Neural progenitor cell (in vitro differentiated cells): Measurements from ENCODE around the gene GATAD2B. TPM values are rescaled to one million over a fixed set of nuclear protein-coding genes. Genes with fewer than 3 reads are reported as not detected.

ENCODE experiments used
- DNase-seq: peaks from one replicate; pipeline ENCODE4 v3.0.0-alpha.2; 2016; ENCODE audit warnings: low spot score
- H2AFZ ChIP-seq: fragments of 200-600 bp; sonication (generic); replicated peaks from 2 replicates; pipeline ENCODE4 v1.6.1; 2016; ENCODE audit warnings: antibody characterized with exemption
- H3F3A ChIP-seq: fragments of 200-600 bp; sonication (generic); 2 replicates; pipeline ENCODE4 v1.6.1; 2016; ENCODE audit warnings: antibody characterized with exemption, low read depth
- H3K27ac ChIP-seq: fragments of 200-600 bp; sonication (generic); 2 replicates; pipeline ENCODE4 v1.5.1; 2016; ENCODE audit warnings: mild to moderate bottlenecking
- H3K27me3 ChIP-seq: fragments of 200-600 bp; sonication (generic); 2 replicates; pipeline ENCODE4 v1.6.1; 2016; ENCODE audit warnings: mild to moderate bottlenecking, moderate library complexity
- H3K36me3 ChIP-seq: fragments of 200-600 bp; sonication (generic); 2 replicates; pipeline ENCODE4 v1.5.1; 2016
- H3K4me1 ChIP-seq: fragments of 200-600 bp; sonication (generic); 2 replicates; pipeline ENCODE4 v1.6.1; 2016; ENCODE audit warnings: mixed run types
- H3K4me2 ChIP-seq: fragments of 200-600 bp; sonication (generic); 2 replicates; pipeline ENCODE4 v1.6.1; 2016
- H3K4me3 ChIP-seq: fragments of 200-600 bp; sonication (generic); 2 replicates; pipeline ENCODE4 v1.5.1; 2016
- H3K79me2 ChIP-seq: fragments of 200-600 bp; sonication (generic); 2 replicates; pipeline ENCODE4 v1.6.1; 2016; ENCODE audit warnings: low read depth
- H3K9ac ChIP-seq: fragments of 200-600 bp; sonication (generic); 2 replicates; pipeline ENCODE4 v1.6.1; 2016
- H3K9me3 ChIP-seq: fragments of 200-600 bp; sonication (generic); 2 replicates; pipeline ENCODE4 v1.5.1; 2016; ENCODE audit warnings: low read depth
- H4K20me1 ChIP-seq: fragments of 200-600 bp; sonication (generic); 2 replicates; pipeline ENCODE4 v1.6.1; 2016; ENCODE audit warnings: low read depth
- H3K27ac Mint-ChIP-seq: 3 replicates; pipeline ENCODE4 v1.8.0; 2021; ENCODE audit warnings: mixed read lengths
- H3K27me3 Mint-ChIP-seq: 2 replicates; pipeline ENCODE4 v1.8.0; 2022; ENCODE audit warnings: low read depth, mild to moderate bottlenecking, inconsistent platforms, moderate library complexity, mixed read lengths; ENCODE audit not compliant: insufficient read depth
- H3K36me3 Mint-ChIP-seq: 3 replicates; pipeline ENCODE4 v1.8.0; 2021; ENCODE audit warnings: mixed read lengths
- H3K4me1 Mint-ChIP-seq: 3 replicates; pipeline ENCODE4 v1.8.0; 2021; ENCODE audit warnings: mixed read lengths
- H3K4me3 Mint-ChIP-seq: 3 replicates; pipeline ENCODE4 v1.8.0; 2021; ENCODE audit warnings: mild to moderate bottlenecking, moderate library complexity, mixed read lengths
- H3K9me3 Mint-ChIP-seq: 3 replicates; pipeline ENCODE4 v1.8.0; 2020; ENCODE audit warnings: mixed read lengths
- EZH2 ChIP-seq: fragments of 200-600 bp; sonication (generic); IDR thresholded peaks from 2 replicates; pipeline ENCODE4 v1.6.1; 2017; ENCODE audit warnings: antibody characterized with exemption, mild to moderate bottlenecking, moderate library complexity
- EZH2phosphoT487 ChIP-seq: fragments of 200-600 bp; sonication (generic); IDR thresholded peaks from 2 replicates; pipeline ENCODE4 v1.6.1; 2017; ENCODE audit warnings: antibody characterized with exemption
- total RNA-seq: library from RNA; depleted of rRNA; stranded (reverse); fragments of >200 nt; gene quantifications from 2 replicates; pipeline ENCODE4 v1.2.3, GENCODE V29; 2015; ENCODE audit warnings: low replicate concordance
- TF ChIP-seq, protein P1 (sequence below): fragments of 200-600 bp; sonication (generic); IDR thresholded peaks from 2 replicates; pipeline ENCODE4 v1.5.1; 2017; ENCODE audit warnings: antibody characterized with exemption, mild to moderate bottlenecking

GATAD2B gene
- total RNA-seq, 1 donor from 2014 or later: 14.8 TPM

DNA sequence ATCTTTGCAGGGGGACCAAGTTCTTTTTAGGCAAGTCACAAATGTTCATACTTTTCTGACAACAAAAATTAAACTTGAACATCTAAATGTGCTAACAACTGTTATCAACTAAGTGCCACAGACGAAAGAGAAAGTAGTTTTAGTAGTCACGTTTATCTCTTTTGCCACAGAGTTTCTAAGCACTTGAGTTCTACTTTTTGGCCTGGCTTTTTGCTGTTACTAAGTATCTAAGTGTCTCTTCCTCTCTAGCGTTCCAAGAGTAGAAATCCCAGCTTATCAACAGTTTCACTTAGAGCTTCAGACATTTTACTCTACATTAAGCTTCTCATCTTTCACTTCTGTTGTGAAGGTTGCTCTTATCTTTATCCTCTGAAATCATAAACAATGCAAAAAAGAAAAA lies 34.2 kb downstream of the GATAD2B start:
- Histone ChIP-seq H3K4me1 (peaks cover under 1% of the 10 kb centered on the region), H3K27ac (no peak overlapping the region), H3K9me3 (no peaks in the 10 kb centered on the region), H3F3A (peaks cover 8% of the 10 kb centered on the region), H3K9ac (no peak overlapping the region), H3K4me3 (no peak overlapping the region), H3K79me2 (peaks cover 99% of the 10 kb centered on the region), H4K20me1 (peaks cover 70% of the 10 kb centered on the region), H3K36me3 (no peaks in the 10 kb centered on the region), H2AFZ (no peak overlapping the region), H3K27me3 (no peaks in the 10 kb centered on the region), H3K4me2 (no peak overlapping the region)
- no peaks in the 10 kb centered on the region for H3K27me3 Mint-ChIP-seq
- DNase-seq: no peak
- H3K4me3 Mint-ChIP-seq: no peak overlapping the region
- no peaks in the 10 kb centered on the region for H3K9me3 Mint-ChIP-seq
- TF ChIP-seq EZH2 (no peak), EZH2phosphoT487 (no peak)
- TF ChIP-seq, protein P1, sequence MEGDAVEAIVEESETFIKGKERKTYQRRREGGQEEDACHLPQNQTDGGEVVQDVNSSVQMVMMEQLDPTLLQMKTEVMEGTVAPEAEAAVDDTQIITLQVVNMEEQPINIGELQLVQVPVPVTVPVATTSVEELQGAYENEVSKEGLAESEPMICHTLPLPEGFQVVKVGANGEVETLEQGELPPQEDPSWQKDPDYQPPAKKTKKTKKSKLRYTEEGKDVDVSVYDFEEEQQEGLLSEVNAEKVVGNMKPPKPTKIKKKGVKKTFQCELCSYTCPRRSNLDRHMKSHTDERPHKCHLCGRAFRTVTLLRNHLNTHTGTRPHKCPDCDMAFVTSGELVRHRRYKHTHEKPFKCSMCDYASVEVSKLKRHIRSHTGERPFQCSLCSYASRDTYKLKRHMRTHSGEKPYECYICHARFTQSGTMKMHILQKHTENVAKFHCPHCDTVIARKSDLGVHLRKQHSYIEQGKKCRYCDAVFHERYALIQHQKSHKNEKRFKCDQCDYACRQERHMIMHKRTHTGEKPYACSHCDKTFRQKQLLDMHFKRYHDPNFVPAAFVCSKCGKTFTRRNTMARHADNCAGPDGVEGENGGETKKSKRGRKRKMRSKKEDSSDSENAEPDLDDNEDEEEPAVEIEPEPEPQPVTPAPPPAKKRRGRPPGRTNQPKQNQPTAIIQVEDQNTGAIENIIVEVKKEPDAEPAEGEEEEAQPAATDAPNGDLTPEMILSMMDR: no peak
- H3K27ac Mint-ChIP-seq: no peak overlapping the region
- H3K4me1 Mint-ChIP-seq: no peaks in the 10 kb centered on the region
- H3K36me3 Mint-ChIP-seq: peaks cover 27% of the 10 kb centered on the region

DNA sequence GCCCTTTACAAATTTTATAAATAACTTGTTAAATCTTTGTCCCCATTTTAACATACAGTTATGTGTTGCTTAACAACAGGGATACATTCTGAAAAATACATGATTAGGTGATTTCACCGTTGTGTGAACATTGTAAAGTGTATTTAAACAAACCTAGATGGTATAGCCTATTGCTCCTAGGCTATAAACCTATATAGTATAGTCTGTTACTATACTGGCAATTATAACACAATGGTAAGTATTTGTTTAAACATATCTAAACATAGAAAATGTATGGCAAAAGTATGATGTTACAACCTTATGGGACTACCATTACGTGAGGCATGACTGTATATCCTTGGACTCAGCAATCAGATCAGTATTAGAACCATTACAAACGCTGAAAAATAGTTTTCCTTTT lies 36.6 kb downstream of the GATAD2B start:
- Histone ChIP-seq H2AFZ (no peak overlapping the region), H3K27ac (no peak overlapping the region), H3F3A (peaks cover 25% of the 10 kb centered on the region), H3K36me3 (no peaks in the 10 kb centered on the region), H3K9me3 (no peaks in the 10 kb centered on the region), H3K9ac (no peak overlapping the region), H3K79me2 (peaks cover 100% of the 10 kb centered on the region), H3K27me3 (no peaks in the 10 kb centered on the region), H4K20me1 (peaks cover 77% of the 10 kb centered on the region), H3K4me1 (peaks cover 24% of the 10 kb centered on the region), H3K4me3 (no peak overlapping the region), H3K4me2 (no peak overlapping the region)
- Mint-ChIP-seq H3K27ac (no peak overlapping the region), H3K36me3 (peaks cover 22% of the 10 kb centered on the region), H3K4me1 (no peaks in the 10 kb centered on the region), H3K27me3 (no peaks in the 10 kb centered on the region), H3K4me3 (no peak overlapping the region), H3K9me3 (no peaks in the 10 kb centered on the region)
- no peak for TF ChIP-seq EZH2phosphoT487
- TF ChIP-seq, protein P1: no peak
- no peak for DNase-seq

GRCh38 chr1:153883223-153883622 lies 39.5 kb downstream of the GATAD2B start:
- Histone ChIP-seq H3K27me3 (no peaks in the 10 kb centered on the region), H3K9ac (no peak overlapping the region), H3K9me3 (no peaks in the 10 kb centered on the region), H3K27ac (peak overlapping the region; percentile 57), H3K4me3 (no peak overlapping the region), H3K79me2 (peaks cover 100% of the 10 kb centered on the region), H3K4me1 (peaks cover 27% of the 10 kb centered on the region), H3K36me3 (no peaks in the 10 kb centered on the region), H3F3A (peaks cover 25% of the 10 kb centered on the region), H3K4me2 (peak overlapping the region; percentile 65), H4K20me1 (peaks cover 79% of the 10 kb centered on the region), H2AFZ (no peak overlapping the region)
- DNase-seq: no peak
- H3K4me1 Mint-ChIP-seq: peaks cover 6% of the 10 kb centered on the region
- no peaks in the 10 kb centered on the region for H3K27me3 Mint-ChIP-seq
- H3K36me3 Mint-ChIP-seq: peaks cover 16% of the 10 kb centered on the region
- TF ChIP-seq, protein P1: no peak
- H3K4me3 Mint-ChIP-seq: no peak overlapping the region
- no peaks in the 10 kb centered on the region for H3K9me3 Mint-ChIP-seq
- H3K27ac Mint-ChIP-seq: no peak overlapping the region
